Measurements from ENCODE around the gene CBL. TPM values are rescaled to one million over a fixed set of nuclear protein-coding genes. Genes with fewer than 3 reads are reported as not detected.

The CBL gene
- polyA plus RNA-seq, 1 of the 3 experiments (the other 2 are of a cell fraction): 9.5 TPM

DNA sequence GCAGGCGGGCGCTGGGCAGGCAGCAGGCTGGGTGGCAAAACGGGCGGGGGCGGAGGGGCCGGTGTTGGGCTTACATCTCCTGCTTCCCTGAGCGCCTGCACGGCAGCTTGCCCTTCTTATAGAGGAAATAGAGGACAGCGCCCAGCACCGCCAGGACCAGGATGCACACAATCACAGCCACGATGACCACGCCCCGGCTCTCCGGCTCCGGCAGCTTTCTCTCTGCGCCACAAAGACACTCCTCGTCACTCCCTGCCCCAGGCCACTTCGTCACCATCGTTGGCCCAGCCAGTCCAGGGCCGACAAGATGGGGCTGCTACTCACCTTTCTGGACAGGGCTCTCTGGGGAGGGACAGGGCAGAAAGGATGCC is 104.5 kb downstream of the CBL start:
- peaks cover 4 to 24% of the 10 kb centered on the region in 2 experiments for H3K36me3 ChIP-seq (replicated peaks in 1 of 2; ENCODE audit: control insufficient read depth in 1 of 2, insufficient read depth in 2 of 2, low read length in 1 of 2)
- WGBS (ENCODE audit: low lambda C conversion rate): 92% methylated on average over 20 of the region's 20 CpGs

More for the DNA sequence above, 104.5 kb downstream of the CBL start:
- no peak overlapping the region for H3K9ac ChIP-seq
- H4K20me1 ChIP-seq (ENCODE audit: insufficient read depth): no peaks in the 10 kb centered on the region
- H3K4me3 ChIP-seq (ENCODE audit: low read depth in 2 of 2, low read length in 1 of 2): no peak overlapping the region
- H3K79me2 ChIP-seq (ENCODE audit: insufficient read depth): no peaks in the 10 kb centered on the region
- H3K9me3 ChIP-seq: no peaks in the 10 kb centered on the region
- ChIA-PET POLR2A (no interaction called here), CTCF (interaction anchor here (1.5 kb wide), 1 partner anchor 13 kb away, joined by 13 read pairs; no protein-coding TSS in a partner anchor)
- H3F3A ChIP-seq (replicated peaks; ENCODE audit: insufficient read depth): peaks cover 22% of the 10 kb centered on the region
- no peak for DNase-seq
- no peak overlapping the region for H3K4me2 ChIP-seq
- no peak overlapping the region for H3K27ac ChIP-seq (ENCODE audit: low read depth in 2 of 2, low read length in 1 of 2)
- no peaks in the 10 kb centered on the region for H3K9me2 ChIP-seq
- TF ChIP-seq EZH2phosphoT487 (IDR thresholded peaks at IDR 0.05; ENCODE audit: borderline replicate concordance, low read depth): no peak
- TF ChIP-seq, protein P1, sequence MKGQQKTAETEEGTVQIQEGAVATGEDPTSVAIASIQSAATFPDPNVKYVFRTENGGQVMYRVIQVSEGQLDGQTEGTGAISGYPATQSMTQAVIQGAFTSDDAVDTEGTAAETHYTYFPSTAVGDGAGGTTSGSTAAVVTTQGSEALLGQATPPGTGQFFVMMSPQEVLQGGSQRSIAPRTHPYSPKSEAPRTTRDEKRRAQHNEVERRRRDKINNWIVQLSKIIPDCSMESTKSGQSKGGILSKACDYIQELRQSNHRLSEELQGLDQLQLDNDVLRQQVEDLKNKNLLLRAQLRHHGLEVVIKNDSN (IDR thresholded peaks at IDR 0.05; ENCODE audit: borderline replicate concordance, low read depth): no peak
- TF ChIP-seq, protein P2, sequence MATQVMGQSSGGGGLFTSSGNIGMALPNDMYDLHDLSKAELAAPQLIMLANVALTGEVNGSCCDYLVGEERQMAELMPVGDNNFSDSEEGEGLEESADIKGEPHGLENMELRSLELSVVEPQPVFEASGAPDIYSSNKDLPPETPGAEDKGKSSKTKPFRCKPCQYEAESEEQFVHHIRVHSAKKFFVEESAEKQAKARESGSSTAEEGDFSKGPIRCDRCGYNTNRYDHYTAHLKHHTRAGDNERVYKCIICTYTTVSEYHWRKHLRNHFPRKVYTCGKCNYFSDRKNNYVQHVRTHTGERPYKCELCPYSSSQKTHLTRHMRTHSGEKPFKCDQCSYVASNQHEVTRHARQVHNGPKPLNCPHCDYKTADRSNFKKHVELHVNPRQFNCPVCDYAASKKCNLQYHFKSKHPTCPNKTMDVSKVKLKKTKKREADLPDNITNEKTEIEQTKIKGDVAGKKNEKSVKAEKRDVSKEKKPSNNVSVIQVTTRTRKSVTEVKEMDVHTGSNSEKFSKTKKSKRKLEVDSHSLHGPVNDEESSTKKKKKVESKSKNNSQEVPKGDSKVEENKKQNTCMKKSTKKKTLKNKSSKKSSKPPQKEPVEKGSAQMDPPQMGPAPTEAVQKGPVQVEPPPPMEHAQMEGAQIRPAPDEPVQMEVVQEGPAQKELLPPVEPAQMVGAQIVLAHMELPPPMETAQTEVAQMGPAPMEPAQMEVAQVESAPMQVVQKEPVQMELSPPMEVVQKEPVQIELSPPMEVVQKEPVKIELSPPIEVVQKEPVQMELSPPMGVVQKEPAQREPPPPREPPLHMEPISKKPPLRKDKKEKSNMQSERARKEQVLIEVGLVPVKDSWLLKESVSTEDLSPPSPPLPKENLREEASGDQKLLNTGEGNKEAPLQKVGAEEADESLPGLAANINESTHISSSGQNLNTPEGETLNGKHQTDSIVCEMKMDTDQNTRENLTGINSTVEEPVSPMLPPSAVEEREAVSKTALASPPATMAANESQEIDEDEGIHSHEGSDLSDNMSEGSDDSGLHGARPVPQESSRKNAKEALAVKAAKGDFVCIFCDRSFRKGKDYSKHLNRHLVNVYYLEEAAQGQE (IDR thresholded peaks at IDR 0.05; ENCODE audit: low read depth, low read length): no peak
- TF ChIP-seq, protein P3, sequence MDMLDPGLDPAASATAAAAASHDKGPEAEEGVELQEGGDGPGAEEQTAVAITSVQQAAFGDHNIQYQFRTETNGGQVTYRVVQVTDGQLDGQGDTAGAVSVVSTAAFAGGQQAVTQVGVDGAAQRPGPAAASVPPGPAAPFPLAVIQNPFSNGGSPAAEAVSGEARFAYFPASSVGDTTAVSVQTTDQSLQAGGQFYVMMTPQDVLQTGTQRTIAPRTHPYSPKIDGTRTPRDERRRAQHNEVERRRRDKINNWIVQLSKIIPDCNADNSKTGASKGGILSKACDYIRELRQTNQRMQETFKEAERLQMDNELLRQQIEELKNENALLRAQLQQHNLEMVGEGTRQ (IDR thresholded peaks at IDR 0.05; ENCODE audit: borderline replicate concordance, low read depth, low read length): no peak
- no peak for TF ChIP-seq NFIC (IDR thresholded peaks at IDR 0.05; ENCODE audit: borderline replicate concordance)
- no peak for TF ChIP-seq TAF1 (IDR thresholded peaks at IDR 0.05; ENCODE audit: borderline replicate concordance, low read depth, low read length)
- TF ChIP-seq SIN3A (IDR thresholded peaks at IDR 0.05; ENCODE audit: borderline replicate concordance, low read depth, low read length): no peak
- no peak for TF ChIP-seq RCOR1 (IDR thresholded peaks at IDR 0.05; ENCODE audit: low read length)
- TF ChIP-seq, protein P4, sequence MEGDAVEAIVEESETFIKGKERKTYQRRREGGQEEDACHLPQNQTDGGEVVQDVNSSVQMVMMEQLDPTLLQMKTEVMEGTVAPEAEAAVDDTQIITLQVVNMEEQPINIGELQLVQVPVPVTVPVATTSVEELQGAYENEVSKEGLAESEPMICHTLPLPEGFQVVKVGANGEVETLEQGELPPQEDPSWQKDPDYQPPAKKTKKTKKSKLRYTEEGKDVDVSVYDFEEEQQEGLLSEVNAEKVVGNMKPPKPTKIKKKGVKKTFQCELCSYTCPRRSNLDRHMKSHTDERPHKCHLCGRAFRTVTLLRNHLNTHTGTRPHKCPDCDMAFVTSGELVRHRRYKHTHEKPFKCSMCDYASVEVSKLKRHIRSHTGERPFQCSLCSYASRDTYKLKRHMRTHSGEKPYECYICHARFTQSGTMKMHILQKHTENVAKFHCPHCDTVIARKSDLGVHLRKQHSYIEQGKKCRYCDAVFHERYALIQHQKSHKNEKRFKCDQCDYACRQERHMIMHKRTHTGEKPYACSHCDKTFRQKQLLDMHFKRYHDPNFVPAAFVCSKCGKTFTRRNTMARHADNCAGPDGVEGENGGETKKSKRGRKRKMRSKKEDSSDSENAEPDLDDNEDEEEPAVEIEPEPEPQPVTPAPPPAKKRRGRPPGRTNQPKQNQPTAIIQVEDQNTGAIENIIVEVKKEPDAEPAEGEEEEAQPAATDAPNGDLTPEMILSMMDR (IDR thresholded peaks at IDR 0.05): no peak
- TF ChIP-seq, protein P5, sequence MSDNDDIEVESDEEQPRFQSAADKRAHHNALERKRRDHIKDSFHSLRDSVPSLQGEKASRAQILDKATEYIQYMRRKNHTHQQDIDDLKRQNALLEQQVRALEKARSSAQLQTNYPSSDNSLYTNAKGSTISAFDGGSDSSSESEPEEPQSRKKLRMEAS (IDR thresholded peaks at IDR 0.05; ENCODE audit: low read depth): no peak
- TF ChIP-seq RFX5 (IDR thresholded peaks at IDR 0.05; ENCODE audit: low read length): no peak
- TF ChIP-seq MEF2A (IDR thresholded peaks at IDR 0.05; ENCODE audit: borderline replicate concordance, low read depth): no peak
- TF ChIP-seq, protein P6, sequence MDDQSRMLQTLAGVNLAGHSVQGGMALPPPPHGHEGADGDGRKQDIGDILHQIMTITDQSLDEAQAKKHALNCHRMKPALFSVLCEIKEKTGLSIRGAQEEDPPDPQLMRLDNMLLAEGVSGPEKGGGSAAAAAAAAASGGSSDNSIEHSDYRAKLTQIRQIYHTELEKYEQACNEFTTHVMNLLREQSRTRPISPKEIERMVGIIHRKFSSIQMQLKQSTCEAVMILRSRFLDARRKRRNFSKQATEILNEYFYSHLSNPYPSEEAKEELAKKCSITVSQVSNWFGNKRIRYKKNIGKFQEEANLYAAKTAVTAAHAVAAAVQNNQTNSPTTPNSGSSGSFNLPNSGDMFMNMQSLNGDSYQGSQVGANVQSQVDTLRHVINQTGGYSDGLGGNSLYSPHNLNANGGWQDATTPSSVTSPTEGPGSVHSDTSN (IDR thresholded peaks at IDR 0.05): no peak
- TF ChIP-seq, protein P7, sequence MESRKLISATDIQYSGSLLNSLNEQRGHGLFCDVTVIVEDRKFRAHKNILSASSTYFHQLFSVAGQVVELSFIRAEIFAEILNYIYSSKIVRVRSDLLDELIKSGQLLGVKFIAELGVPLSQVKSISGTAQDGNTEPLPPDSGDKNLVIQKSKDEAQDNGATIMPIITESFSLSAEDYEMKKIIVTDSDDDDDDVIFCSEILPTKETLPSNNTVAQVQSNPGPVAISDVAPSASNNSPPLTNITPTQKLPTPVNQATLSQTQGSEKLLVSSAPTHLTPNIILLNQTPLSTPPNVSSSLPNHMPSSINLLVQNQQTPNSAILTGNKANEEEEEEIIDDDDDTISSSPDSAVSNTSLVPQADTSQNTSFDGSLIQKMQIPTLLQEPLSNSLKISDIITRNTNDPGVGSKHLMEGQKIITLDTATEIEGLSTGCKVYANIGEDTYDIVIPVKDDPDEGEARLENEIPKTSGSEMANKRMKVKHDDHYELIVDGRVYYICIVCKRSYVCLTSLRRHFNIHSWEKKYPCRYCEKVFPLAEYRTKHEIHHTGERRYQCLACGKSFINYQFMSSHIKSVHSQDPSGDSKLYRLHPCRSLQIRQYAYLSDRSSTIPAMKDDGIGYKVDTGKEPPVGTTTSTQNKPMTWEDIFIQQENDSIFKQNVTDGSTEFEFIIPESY (IDR thresholded peaks at IDR 0.05; ENCODE audit: borderline replicate concordance, low read depth): no peak
- TF ChIP-seq SMC3 (IDR thresholded peaks at IDR 0.05; ENCODE audit: low read depth, low read length): no peak
- no peak for TF ChIP-seq POLR2AphosphoS5 (IDR thresholded peaks at IDR 0.05; ENCODE audit: low read depth, low read length)
- TF ChIP-seq FOSL2 (IDR thresholded peaks at IDR 0.05; ENCODE audit: borderline replicate concordance, low read depth): no peak
- no peak for TF ChIP-seq TCF12 (IDR thresholded peaks at IDR 0.05)
- no peak for TF ChIP-seq EP300 (IDR thresholded peaks at IDR 0.05; ENCODE audit: borderline replicate concordance in 1 of 2, low read depth in 1 of 2, low read length in 1 of 2)
- no peak overlapping the region for H2AFZ ChIP-seq (ENCODE audit: low read depth)
- H3K4me1 ChIP-seq (ENCODE audit: control insufficient read depth in 1 of 2, insufficient read depth in 2 of 2, low read depth in 1 of 2, low read length in 1 of 2): peaks cover 4% of the 10 kb centered on the region in 2 experiments; a peak in 2 of 4 replicates
- H3K27me3 ChIP-seq (ENCODE audit: insufficient read depth): no peaks in the 10 kb centered on the region
